Keratinocyte (primary cell): Measurements from ENCODE around the gene ANGPT4. TPM values are rescaled to one million over a fixed set of nuclear protein-coding genes. Genes with fewer than 3 reads are reported as not detected.

ENCODE experiments used
- DNase-seq: peaks from one replicate; pipeline ENCODE4 v3.0.0-alpha.2; 2011; ENCODE audit warnings: low read depth, missing footprints, low spot score
- FAIRE-seq: peaks from 2 replicates; lab custom pipeline; 2011; peaks lifted over from hg19 to GRCh38; lab: Jason Lieb, UNC
- H2AFZ ChIP-seq: 2 replicates; pipeline ENCODE4 v1.6.0; 2012; ENCODE audit warnings: low read length, control low read depth, inconsistent platforms; ENCODE audit not compliant: control insufficient read depth
- H3K27ac ChIP-seq: 2 replicates; pipeline ENCODE4 v1.5.1; 2011; ENCODE audit warnings: low read length; ENCODE audit not compliant: control insufficient read depth, insufficient read depth
- H3K27me3 ChIP-seq: 3 replicates; pipeline ENCODE4 v1.6.0; 2011; ENCODE audit warnings: low read length; ENCODE audit not compliant: control insufficient read depth, insufficient read depth; ENCODE audit errors: extremely low read depth
- H3K36me3 ChIP-seq, 2 experiments: 2 replicates in 1 of 2; 3 replicates in 1 of 2; pipeline ENCODE4 v1.5.1; 2011; ENCODE audit warnings: low read length in 2 of 2, mild to moderate bottlenecking in 1 of 2; ENCODE audit not compliant: control insufficient read depth in 2 of 2, insufficient read depth in 2 of 2; ENCODE audit errors: extremely low read depth in 1 of 2
- H3K4me1 ChIP-seq: 3 replicates; pipeline ENCODE4 v1.5.1; 2011; ENCODE audit warnings: low read length; ENCODE audit not compliant: control insufficient read depth, insufficient read depth; ENCODE audit errors: extremely low read depth
- H3K4me2 ChIP-seq: 3 replicates; pipeline ENCODE4 v1.6.0; 2011; ENCODE audit warnings: low read depth, low read length; ENCODE audit not compliant: control insufficient read depth, insufficient read depth; ENCODE audit errors: extremely low read depth
- H3K4me3 ChIP-seq, 3 experiments: fragments of 200-600 bp in 1 of 3; sonication (generic) in 1 of 3; 2 replicates in 2 of 3; 3 replicates in 1 of 3; pipeline ENCODE4 v1.5.1; 2011 to 2016; ENCODE audit warnings: low read length in 3 of 3, mild to moderate bottlenecking in 3 of 3, control low read depth in 2 of 3, inconsistent platforms in 1 of 3, low read depth in 1 of 3, mixed read lengths in 1 of 3, mixed run types in 1 of 3, moderate library complexity in 1 of 3; ENCODE audit not compliant: control insufficient read depth in 2 of 3, insufficient read depth in 2 of 3; ENCODE audit errors: extremely low read depth in 1 of 3
- H3K79me2 ChIP-seq: 2 replicates; pipeline ENCODE4 v1.6.0; 2012; ENCODE audit warnings: low read length; ENCODE audit not compliant: control insufficient read depth, insufficient read depth
- H3K9ac ChIP-seq: 3 replicates; pipeline ENCODE4 v1.6.0; 2011; ENCODE audit warnings: low read length; ENCODE audit not compliant: control insufficient read depth, insufficient read depth; ENCODE audit errors: extremely low read depth
- H3K9me1 ChIP-seq: 3 replicates; pipeline ENCODE4 v1.6.0; 2011; ENCODE audit warnings: low read length; ENCODE audit not compliant: control insufficient read depth, insufficient read depth; ENCODE audit errors: extremely low read depth
- H3K9me3 ChIP-seq: 2 replicates; pipeline ENCODE4 v1.5.1; 2012; ENCODE audit warnings: low read depth, low read length; ENCODE audit not compliant: control insufficient read depth
- H4K20me1 ChIP-seq: 3 replicates; pipeline ENCODE4 v1.6.0; 2011; ENCODE audit warnings: low read length; ENCODE audit not compliant: control insufficient read depth, insufficient read depth; ENCODE audit errors: extremely low read depth
- EZH2 ChIP-seq: IDR thresholded peaks from one replicate; pipeline ENCODE4 v1.6.1; 2012; ENCODE audit warnings: inconsistent platforms, mild to moderate bottlenecking, low read length, moderate library complexity
- dilution Hi-C: fragments of 300-500 bp; cut with MboI; formaldehyde crosslinking; loops from one replicate; pipeline ENCODE4 v1.7.0; 2020; ENCODE audit warnings: low sequenced_read_pairs; ENCODE audit not compliant: extremely low pct_ligation_motif_present
- polyA plus RNA-seq, 5 experiments: library from polyadenylated mRNA; depleted of rRNA in 3 of 5; stranded (reverse) in 3 of 5; stranded (forward) in 1 of 5; unstranded in 1 of 5; fragments of >200 nt; gene quantifications; 1 replicate in 1 of 5; 2 replicates in 3 of 5; 3 replicates in 1 of 5; pipeline versions ENCODE4 v1.2.1 to v1.2.3, GENCODE V29; 2011 to 2012; ENCODE audit warnings: missing spikeins in 2 of 5, low read depth in 1 of 5, low replicate concordance in 1 of 5
- TF ChIP-seq, protein P1 (sequence below), 3 experiments: IDR thresholded peaks in 1 of 3; conservative IDR thresholded peaks in 1 of 3; optimal IDR thresholded peaks in 1 of 3; 2 replicates in 2 of 3; 3 replicates in 1 of 3; pipeline versions ENCODE3 to v1.5.1; 2011; ENCODE audit warnings: low read length in 3 of 3, mild to moderate bottlenecking in 3 of 3, moderate library complexity in 2 of 3, control low read depth in 1 of 3, inconsistent platforms in 1 of 3; ENCODE audit not compliant: insufficient read depth in 2 of 3; ENCODE audit errors: extremely low read depth in 1 of 3

ANGPT4 gene
- polyA plus RNA-seq, 1 donor (not counting 4 experiments of a cell fraction or from before 2014, with no cell fraction given), result not detected

DNA sequence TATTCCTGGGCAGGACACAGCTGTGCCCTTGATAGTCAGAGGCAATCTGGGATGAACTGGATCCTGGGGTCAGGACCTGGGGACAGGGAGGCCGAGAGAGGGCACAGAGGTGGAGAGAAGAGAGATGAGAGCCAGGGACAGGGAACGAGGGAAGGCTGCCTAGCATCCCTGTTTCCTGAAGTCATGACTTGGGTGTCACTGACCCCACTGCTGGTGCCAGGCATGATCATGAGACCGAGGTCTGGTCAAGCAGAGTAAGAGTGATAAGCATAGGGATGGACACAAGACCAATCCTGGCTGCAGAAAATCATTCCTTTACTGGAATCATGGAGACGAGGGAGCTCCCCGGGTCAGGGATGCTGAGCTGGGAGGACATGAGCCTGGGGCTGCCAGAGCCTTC lies 46.5 kb downstream of the ANGPT4 start:
- no peak overlapping the region for H2AFZ ChIP-seq
- TF ChIP-seq, protein P1, sequence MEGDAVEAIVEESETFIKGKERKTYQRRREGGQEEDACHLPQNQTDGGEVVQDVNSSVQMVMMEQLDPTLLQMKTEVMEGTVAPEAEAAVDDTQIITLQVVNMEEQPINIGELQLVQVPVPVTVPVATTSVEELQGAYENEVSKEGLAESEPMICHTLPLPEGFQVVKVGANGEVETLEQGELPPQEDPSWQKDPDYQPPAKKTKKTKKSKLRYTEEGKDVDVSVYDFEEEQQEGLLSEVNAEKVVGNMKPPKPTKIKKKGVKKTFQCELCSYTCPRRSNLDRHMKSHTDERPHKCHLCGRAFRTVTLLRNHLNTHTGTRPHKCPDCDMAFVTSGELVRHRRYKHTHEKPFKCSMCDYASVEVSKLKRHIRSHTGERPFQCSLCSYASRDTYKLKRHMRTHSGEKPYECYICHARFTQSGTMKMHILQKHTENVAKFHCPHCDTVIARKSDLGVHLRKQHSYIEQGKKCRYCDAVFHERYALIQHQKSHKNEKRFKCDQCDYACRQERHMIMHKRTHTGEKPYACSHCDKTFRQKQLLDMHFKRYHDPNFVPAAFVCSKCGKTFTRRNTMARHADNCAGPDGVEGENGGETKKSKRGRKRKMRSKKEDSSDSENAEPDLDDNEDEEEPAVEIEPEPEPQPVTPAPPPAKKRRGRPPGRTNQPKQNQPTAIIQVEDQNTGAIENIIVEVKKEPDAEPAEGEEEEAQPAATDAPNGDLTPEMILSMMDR (optimal IDR thresholded peaks at IDR 0.05 in 1 of 3, IDR thresholded peaks at IDR 0.05 in 1 of 3, conservative IDR thresholded peaks at IDR 0.05 in 1 of 3; ENCODE audit: extremely low read depth in 1 of 3, insufficient read depth in 2 of 3, low read length in 3 of 3), result no peak
- no peak for TF ChIP-seq EZH2
- H3K79me2 ChIP-seq, result no peaks in the 10 kb centered on the region
- H3K4me3 ChIP-seq, result no peak overlapping the region
- H4K20me1 ChIP-seq, result peaks cover 2% of the 10 kb centered on the region
- H3K4me1 ChIP-seq, result no peaks in the 10 kb centered on the region
- H3K27me3 ChIP-seq, result peaks cover 10% of the 10 kb centered on the region
- FAIRE-seq (no peak), DNase-seq (no peak)
- no peak overlapping the region for H3K4me2 ChIP-seq
- H3K9ac ChIP-seq, result no peak overlapping the region
- H3K9me3 ChIP-seq, result no peaks in the 10 kb centered on the region
- H3K27ac ChIP-seq, result no peak overlapping the region
- no peaks in the 10 kb centered on the region for H3K9me1 ChIP-seq
- no peaks in the 10 kb centered on the region for H3K36me3 ChIP-seq
- dilution Hi-C loops, result no loop called here

DNA sequence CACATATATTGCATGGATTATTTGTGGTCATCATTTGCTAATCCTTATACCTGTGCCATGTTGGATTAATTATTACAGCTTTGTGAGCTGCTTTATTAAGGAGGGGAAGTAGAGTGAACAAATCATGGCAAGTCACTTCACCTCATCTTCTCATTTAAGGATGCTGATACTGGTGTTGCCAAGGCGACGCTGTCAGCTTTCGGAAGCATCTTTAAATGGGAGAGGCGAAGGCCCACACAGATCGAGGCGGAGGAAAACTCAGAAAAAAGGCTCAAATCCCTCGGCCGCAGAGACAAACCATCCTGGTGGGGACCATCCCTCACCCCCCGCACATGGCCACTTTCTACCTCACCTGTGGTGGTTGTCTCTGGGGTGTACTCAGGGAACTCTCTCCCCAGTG lies 47.9 kb downstream of the ANGPT4 start:
- no peak overlapping the region for H3K4me3 ChIP-seq
- no peak overlapping the region for H3K27ac ChIP-seq
- FAIRE-seq (no peak), DNase-seq (no peak)
- no peaks in the 10 kb centered on the region for H3K9me3 ChIP-seq
- H3K79me2 ChIP-seq, result no peaks in the 10 kb centered on the region
- H3K27me3 ChIP-seq, result peaks cover 5% of the 10 kb centered on the region
- H3K9me1 ChIP-seq, result no peaks in the 10 kb centered on the region
- H4K20me1 ChIP-seq, result no peaks in the 10 kb centered on the region
- H3K4me1 ChIP-seq, result no peaks in the 10 kb centered on the region
- no peaks in the 10 kb centered on the region for H3K36me3 ChIP-seq
- TF ChIP-seq, protein P1 (optimal IDR thresholded peaks at IDR 0.05 in 1 of 3, IDR thresholded peaks at IDR 0.05 in 1 of 3, conservative IDR thresholded peaks at IDR 0.05 in 1 of 3; ENCODE audit: extremely low read depth in 1 of 3, insufficient read depth in 2 of 3, low read length in 3 of 3), result no peak
- no peak for TF ChIP-seq EZH2
- no peak overlapping the region for H3K4me2 ChIP-seq
- dilution Hi-C loops, result no loop called here
- no peak overlapping the region for H2AFZ ChIP-seq
- H3K9ac ChIP-seq, result no peak overlapping the region
